GM21717 (cell line): ENCODE measurements around the gene SOAT2.

ENCODE experiments used
- ATAC-seq: cut with Tn5 transposase; IDR thresholded peaks from one replicate; pipeline ENCODE4 v1.9.1; 2021; ENCODE audit warnings: mild to moderate bottlenecking, moderate library complexity; ENCODE audit not compliant: unreplicated experiment

The SOAT2 gene, protein sequence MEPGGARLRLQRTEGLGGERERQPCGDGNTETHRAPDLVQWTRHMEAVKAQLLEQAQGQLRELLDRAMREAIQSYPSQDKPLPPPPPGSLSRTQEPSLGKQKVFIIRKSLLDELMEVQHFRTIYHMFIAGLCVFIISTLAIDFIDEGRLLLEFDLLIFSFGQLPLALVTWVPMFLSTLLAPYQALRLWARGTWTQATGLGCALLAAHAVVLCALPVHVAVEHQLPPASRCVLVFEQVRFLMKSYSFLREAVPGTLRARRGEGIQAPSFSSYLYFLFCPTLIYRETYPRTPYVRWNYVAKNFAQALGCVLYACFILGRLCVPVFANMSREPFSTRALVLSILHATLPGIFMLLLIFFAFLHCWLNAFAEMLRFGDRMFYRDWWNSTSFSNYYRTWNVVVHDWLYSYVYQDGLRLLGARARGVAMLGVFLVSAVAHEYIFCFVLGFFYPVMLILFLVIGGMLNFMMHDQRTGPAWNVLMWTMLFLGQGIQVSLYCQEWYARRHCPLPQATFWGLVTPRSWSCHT

DNA sequence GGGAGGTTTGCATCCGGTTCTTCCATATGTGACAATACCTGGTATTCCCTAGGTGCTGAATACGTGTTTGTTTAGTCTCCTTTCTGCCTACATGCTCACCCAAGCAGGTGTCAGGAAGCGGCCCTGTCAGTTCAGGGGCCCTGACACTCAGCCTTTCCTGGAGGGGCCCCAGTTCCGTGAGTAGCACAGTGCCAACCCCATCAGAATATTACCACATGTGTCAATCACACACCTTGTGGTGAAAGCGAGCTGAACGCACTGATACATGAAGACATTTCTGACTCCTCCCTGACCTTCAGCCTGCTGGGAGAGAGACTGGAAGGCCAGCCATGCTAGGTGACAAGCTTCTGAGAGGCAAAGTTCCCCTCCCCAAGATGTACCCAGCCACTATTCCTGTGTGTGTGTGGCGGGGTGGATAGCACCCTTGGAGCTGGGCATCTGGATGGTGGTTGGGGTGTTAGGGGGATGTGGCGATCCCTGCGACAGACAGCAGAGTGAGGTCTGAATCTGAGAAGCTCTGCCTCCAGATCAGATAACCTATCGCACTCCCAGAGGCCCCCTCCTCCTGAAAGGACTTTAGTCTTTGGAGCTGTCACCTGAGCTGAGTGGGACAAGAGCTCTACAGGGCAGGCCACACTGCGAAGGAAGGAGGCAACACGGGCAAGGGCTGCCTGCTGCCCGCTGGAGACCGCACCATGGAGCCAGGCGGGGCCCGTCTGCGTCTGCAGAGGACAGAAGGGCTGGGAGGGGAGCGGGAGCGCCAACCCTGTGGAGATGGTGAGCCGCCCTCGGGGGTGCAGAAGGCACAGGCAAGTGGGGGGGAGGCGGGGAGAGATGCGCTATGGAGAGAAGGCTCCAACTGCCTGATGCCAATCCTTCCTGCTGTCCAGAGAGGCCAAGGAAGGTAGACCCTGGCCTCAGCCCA, at the start of gene SOAT2:
SOAT2 (plus strand) TSS at position 604 of the 925 bp plus-strand sequence; CDS start at position 696, 92 bp downstream.
- no peak for ATAC-seq

- ATAC-seq: peak; percentile 78
These were observed 49.0 kb upstream of the SOAT2 start for GRCh38 chr12:53054112-53054878.

GRCh38 chr12:53055471-53056266, 47.6 kb upstream of the SOAT2 start:
- ATAC-seq: no peak

DNA sequence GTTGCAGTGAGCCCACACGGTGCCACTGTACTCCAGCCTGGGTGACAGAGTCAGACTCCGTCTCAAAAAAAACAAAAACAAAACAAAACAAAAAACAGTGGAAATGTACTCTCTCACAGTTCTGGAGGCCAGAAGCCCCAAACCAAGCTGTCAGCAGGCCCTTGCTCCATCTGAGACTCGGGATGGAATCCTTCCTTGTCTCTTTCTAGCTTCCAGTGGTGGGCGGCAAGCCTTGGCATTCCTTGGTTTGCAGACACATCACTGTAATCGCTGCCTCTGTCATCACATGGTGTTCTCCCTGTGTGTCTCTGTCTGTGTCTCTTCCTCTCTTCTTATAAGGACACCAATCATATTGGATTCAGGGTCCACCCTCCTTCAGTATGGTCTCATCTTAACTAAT, 47.0 kb upstream of the SOAT2 start:
- no peak for ATAC-seq

GRCh38 chr12:53056901-53057300, 46.4 kb upstream of the SOAT2 start:
- no peak for ATAC-seq

DNA sequence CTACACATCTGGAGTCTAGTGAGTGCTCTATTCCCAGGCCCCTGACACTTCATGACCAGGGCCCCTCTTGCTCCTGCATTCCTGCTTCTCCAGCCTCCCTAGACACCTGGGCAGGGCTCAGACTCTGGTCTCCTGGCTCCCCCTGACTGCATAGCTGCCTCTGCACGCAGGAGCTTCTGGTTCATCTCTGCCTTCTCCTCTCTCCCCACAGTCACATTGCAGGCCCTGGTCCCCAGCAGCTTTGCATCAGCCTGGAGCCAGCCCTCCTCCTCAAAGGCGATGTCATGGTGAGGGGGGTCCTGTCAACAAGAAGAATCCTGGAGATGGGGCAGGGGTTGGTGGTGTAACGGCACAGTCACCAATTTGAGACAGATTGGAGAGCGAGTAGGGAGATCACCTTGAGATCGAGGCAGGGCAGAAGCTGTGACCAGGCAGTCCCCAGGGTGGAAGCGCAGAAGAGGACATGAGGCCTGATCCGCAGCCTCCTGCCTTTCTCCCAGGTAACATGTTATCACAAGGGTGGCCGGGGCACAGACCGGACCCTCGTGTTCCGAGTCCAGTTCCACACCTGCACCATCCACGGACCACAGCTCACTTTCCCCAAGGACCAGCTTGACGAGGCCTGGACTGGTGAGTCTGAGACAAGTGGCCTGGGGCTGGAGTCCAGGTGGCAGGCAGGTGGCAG, 45.3 kb upstream of the SOAT2 start:
- no peak for ATAC-seq

GRCh38 chr12:53058674-53059433, 44.4 kb upstream of the SOAT2 start:
- no peak for ATAC-seq

DNA sequence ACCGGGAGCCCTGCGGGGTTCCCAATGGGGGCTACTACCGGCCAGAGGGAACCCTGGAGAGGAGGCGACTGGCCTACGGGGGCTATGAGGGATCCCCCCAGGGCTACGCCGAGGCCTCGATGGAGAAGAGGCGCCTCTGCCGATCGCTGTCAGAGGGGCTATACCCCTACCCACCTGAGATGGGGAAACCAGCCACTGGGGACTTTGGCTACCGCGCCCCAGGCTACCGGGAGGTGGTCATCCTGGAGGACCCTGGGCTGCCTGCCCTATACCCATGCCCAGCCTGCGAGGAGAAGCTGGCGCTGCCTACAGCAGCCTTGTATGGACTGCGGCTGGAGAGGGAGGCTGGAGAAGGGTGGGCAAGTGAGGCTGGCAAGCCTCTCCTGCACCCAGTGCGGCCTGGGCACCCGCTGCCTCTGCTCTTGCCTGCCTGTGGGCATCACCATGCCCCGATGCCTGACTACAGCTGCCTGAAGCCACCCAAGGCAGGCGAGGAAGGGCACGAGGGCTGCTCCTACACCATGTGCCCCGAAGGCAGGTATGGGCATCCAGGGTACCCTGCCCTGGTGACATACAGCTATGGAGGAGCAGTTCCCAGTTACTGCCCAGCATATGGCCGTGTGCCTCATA, 43.7 kb upstream of the SOAT2 start:
- ATAC-seq: no peak

DNA sequence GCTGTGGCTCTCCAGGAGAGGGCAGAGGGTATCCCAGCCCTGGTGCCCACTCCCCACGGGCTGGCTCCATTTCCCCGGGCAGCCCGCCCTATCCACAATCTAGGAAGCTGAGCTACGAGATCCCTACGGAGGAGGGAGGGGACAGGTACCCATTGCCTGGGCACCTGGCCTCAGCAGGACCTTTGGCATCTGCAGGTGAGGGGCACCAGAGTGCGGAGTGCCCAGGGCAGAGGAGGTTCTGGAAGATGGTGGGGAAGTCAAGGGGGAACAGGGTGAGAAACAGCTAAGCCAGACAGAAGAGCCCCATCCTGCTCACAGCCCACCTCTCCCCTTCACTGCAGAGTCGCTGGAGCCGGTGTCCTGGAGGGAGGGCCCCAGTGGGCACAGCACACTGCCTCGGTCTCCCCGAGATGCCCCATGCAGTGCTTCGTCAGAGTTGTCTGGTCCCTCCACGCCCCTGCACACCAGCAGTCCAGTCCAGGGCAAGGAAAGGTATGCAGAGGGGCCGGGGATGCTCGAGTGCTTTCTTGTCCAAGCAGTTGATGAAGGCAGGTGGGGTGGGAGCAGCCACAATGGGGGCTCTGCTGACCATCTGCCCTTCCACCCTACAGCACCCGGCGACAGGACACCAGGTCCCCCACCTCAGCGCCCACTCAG, 43.1 kb upstream of the SOAT2 start:
- no peak for ATAC-seq

DNA sequence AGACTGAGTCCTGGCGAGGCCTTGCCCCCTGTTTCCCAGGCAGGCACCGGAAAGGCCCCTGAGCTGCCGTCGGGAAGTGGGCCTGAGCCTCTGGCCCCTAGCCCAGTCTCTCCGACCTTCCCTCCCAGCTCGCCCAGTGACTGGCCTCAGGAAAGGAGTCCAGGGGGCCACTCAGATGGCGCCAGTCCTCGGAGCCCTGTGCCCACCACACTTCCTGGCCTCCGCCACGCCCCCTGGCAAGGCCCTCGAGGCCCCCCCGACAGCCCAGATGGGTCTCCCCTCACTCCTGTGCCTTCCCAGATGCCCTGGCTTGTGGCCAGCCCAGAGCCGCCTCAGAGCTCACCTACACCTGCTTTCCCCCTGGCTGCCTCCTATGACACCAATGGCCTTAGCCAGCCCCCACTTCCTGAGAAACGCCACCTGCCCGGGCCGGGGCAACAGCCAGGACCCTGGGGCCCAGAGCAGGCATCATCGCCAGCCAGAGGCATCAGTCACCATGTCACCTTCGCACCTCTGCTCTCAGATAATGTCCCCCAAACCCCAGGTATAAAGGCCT, 42.5 kb upstream of the SOAT2 start:
- ATAC-seq: no peak

GRCh38 chr12:53061404-53062010, 41.8 kb upstream of the SOAT2 start:
- ATAC-seq: no peak

- no peak for ATAC-seq
These were observed 41.0 kb upstream of the SOAT2 start for GRCh38 chr12:53062011-53062961.

GRCh38 chr12:53062977-53063707, 40.1 kb upstream of the SOAT2 start:
- ATAC-seq: no peak

DNA sequence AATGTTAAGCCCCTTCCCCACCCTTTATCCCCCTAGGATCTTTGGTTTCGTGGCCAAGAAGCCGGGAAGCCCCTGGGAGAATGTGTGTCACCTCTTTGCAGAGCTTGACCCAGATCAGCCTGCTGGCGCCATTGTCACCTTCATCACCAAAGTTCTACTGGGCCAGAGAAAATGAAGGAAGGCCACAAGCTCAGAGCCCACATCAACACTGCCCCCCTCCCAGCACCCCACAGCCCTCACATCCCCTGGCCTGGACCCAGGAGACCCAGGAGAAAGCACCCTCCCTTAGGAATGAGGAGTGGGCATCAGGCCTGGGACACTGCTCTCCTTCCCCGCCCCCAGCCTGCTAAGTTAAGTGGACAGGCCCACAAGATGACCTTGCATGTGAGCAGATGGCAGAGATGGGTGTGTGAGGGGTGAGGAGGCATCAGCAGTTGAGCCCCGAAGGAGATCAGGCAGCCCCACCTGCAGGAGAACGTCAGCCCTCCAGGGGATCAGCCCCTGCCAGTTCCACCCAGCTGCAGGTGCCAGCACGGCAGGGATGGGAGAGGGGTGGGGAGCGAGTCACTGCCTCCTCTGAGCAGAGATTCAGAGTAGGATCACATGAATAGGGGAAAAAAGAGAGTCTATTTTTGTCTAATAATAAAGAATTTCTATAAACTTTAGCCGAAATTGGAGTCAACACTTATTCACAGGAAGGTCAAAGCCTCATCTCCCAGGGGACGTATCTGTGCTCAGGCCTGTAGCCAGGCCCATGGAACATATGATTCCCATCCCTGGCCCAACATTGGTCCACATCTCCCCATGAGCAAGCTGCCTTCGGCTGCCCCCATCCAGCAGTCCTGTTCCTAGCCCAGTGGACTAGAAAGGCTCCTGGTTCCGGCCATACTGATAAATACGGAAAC, 39.3 kb upstream of the SOAT2 start:
- no peak for ATAC-seq
